OCI-LY7 (cell line): ENCODE measurements around the gene SLC7A7.
"Not testable (repeated sequence)": the region's sequence is repeated elsewhere in the genome, so short reads cannot be mapped to it uniquely, and the experiment has no call there.

Experiments used
- CTCF ChIP-seq: fragments of 200-600 bp; sonication (generic); conservative IDR thresholded peaks from 2 replicates; pipeline ENCODE4 v1.5.1; 2014; ENCODE audit warnings: mild to moderate bottlenecking, antibody characterized with exemption, low read length, moderate library complexity, mixed read lengths
- EZH2phosphoT487 ChIP-seq: fragments of 200-600 bp; sonication (generic); IDR thresholded peaks from 2 replicates; pipeline ENCODE4 v1.6.1; 2018; ENCODE audit warnings: low read depth, borderline replicate concordance, mild to moderate bottlenecking, mixed run types, antibody characterized with exemption, low read length, moderate library complexity, mixed read lengths

- not testable (repeated sequence) for TF ChIP-seq CTCF, EZH2phosphoT487
Observed at GRCh38 chr14:22805235-22805634, 10.0 kb downstream of the SLC7A7 start.
